COLO668 (cell line): ENCODE data around the gene PGLYRP3.
"Not testable (repeated sequence)": the region's sequence is repeated elsewhere in the genome, so short reads cannot be mapped to it uniquely, and the experiment has no call there.

Experiments used
- DNase-seq: peaks from one replicate; lab custom pipeline; 2025; ENCODE audit not compliant: unreplicated experiment; lab: John Stamatoyannopoulos, UW

Gene PGLYRP3

DNA sequence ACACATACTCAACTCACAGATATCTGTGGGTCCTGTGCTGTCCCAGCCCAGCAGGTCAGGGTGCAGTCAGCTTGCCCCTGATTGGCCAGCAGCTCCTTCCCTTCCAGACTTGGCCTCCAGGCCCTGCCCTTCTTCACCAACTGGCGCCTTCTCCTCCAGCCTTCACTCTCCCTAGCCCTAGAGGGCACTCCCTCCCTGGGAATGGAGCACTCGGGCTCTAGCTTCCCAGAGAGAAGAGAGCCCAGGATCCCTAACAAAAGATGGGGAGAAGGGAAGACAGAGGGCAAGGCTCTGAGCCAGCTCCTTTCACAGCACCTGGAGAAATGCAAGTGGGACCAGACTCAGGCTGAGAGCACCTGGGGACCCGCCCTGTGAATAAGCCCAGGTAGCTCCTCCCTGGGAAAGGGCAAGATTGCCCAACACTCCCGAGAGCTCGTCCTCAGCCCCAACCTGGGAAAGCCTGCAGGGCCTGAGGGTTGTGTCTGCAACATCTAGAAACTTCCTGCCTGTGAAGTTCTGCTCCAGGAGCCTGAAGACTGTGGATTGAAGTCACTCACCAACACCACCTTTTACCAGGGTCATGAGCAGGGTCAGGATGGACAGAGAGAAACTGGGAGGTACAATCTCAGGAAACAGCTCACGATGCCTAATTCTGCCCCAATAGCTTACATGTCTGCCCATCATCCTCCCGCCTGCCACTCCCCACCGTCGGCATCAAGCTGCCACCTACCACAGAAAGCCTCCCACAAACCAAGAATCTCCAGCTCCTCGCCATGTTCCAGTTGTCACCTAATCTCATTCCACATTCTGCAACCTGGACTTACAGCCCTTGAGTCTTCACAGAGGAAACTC is 36.0 kb upstream of the PGLYRP3 start, which contains the start of gene PGLYRP4:
TSS of gene PGLYRP4 (minus strand) at position 331 of the 852 bp plus-strand sequence. CDS start 909 bp downstream, outside the sequence.
- no peak for DNase-seq

- DNase-seq: peak; percentile 23
These were observed 35.1 kb upstream of the PGLYRP3 start for GRCh38 chr1:153347856-153348255.

DNA sequence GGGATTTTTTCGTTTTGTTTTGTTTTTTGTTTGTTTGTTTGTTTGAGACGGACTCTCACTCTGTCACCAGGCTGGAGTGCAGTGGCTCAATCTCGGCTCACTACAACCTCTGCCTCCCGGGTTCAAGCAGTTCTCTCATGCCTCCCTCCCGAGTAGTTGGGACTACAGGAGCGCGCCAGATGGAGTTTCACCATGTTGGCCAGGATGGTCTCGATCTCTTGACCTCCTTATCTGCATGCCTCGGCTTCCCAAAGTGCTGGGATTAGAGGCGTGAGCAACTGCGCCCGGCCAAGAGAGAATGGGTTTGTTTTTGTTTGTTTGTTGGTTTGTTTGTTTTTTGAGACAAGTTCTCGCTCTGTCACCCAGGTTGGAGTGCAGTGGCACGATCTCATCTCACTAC is 34.3 kb upstream of the PGLYRP3 start:
- DNase-seq: not testable (repeated sequence)

- peak; percentile 65 for DNase-seq
These were observed 33.4 kb upstream of the PGLYRP3 start for GRCh38 chr1:153346077-153346723.

GRCh38 chr1:153345187-153346076 is 32.7 kb upstream of the PGLYRP3 start:
- DNase-seq: peak; percentile 84

DNA sequence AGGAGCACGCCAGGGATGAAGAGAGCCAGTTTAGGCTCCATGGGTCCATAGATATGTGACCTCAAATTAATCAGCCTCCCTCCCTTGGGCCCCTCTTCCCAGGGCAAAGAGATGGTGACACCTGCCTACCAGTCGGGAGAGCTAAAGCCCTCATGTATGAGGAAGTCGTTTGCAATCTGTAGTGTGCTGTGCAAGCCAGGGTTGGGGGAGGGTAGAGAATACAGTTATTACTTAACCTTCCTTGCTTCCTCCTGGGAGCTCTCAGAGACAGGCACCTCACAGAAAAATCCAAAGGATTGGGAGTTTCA is 31.9 kb upstream of the PGLYRP3 start:
- peak; percentile 29 for DNase-seq

DNA sequence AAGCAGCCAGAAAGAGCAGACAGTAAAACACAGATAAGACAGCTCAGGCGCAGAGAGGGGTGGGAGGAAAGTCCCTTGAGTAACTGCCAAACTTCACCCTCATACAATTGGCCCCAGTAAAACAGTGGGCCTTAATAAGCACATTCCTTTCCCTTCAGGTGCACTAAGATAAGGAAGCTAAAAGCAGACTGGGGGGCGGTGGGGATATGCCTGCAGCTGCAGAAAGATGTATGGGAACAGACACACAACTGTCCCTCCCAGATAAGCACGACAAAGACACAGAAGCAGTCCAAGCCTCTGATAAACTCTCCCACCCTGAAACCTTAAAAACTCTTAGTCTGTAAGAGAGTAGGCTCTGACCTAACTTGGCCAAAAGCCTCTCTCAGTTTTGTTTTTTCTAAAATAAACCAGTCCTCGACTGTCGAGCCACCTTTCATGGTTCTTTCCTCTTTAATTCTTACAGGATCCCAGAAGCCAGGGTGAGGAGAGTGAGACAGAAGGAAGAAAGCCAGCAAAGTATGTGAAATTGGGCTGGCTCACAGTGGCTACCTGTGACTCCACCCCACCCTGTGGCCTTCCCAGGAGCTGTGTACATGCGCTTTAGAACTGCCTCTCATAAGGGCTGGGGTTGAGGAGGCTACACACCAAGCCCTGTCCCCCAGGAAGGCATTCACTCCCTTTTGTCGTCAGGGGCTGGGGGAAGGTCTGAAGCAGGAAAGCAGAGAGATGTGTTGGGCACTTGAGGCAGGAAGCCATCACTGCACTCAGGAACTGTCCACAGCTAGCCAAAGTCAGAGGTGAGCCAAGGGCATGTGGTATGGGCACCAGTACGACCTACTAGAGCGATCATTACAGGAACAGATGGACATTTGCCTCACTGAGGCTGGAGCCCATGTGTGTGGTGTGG is 31.3 kb upstream of the PGLYRP3 start:
- no peak for DNase-seq

DNA sequence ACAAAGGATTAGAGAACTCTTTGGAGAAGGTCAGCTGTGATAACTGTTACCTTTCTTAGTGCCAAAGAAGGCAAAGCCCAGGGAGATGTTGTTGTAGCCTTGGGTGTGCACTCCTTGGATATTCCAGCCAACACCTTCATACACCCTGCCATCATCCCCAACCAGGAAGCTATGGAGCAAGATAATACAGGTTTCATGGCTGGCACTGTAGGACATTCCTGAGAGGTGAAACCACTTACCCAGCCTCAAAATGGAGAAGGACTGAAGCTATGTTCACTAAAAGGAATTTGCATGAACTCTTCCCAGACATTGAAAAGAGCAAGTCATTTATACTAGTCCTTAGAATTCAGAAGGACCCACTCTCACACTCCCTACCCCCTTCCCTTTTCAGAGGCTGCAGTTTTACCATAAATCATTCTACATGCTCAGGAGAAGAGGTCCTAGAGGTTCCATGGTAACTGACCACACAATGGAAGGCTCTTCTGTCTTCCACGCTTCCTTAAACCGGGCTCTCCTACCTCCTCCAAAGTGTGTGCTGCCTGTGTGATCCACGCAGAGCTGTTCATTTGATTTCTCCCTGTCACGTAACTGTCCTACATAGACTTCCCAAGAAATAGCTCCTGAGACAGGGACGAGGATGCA is 30.4 kb upstream of the PGLYRP3 start:
- no peak for DNase-seq

GRCh38 chr1:153342178-153342577 is 29.4 kb upstream of the PGLYRP3 start:
- no peak for DNase-seq

GRCh38 chr1:153341431-153341934 is 28.7 kb upstream of the PGLYRP3 start:
- no peak for DNase-seq

GRCh38 chr1:153340356-153340755 is 27.6 kb upstream of the PGLYRP3 start:
- no peak for DNase-seq

DNA sequence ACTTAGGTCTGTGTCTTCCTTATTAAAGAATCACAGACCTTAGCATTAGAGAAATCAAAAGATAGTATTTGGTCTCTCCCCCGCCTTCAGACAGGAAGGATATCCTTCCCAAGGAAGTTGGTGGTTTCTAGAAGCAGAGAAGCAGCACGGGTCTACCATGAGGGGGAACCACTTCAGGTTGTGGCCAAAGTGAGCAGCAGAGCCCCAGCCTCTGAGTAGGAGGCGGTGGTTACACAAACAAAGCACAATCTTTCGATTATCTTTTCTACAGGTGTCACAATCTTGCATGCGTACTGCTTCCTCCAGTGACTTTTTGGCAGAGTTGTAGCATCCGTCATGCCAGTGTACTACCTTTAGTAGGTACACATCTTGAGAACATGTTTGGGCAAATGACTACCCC is 27.1 kb upstream of the PGLYRP3 start:
- no peak for DNase-seq

DNA sequence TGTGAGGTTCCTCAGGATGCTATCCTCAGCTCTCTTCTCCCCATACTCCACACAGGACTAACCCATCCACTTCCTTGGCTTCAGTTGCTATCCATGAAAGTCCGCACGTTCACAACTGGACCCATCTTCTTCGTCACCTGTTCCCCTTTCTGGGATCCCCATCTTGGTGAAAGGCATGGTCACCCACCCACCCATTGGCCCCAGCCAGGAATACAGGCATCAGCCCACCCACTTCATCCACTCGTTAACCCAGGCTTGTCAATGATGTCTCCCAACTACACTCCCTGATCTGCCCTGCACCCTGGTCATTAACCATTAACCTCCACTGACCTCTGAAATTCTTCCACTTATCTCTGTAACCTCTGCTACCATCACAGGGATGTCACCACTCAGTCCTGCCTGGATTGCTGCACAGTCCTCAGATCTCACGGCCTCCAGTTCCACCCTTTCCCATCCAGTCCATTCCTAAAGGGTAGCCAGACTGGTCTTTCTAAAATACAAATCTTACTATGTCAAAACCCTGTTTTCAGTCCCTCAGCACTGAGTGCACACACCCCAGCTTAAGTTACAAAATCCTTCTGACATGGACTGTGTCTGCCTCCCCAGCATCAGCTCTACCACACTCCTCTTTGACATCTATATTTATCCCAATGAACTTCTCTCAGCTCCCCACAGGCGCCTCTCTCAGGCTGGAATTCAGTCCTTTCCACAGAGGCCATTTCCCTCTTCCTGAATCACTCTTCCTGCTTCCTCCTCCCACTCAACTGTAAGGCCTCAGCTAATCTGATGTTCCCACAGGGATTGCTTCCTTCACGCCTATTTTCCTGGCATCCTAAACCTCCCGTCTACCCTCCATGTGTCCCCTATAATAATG is 25.5 kb upstream of the PGLYRP3 start:
- no peak for DNase-seq

- DNase-seq: no peak
These were observed 23.9 kb upstream of the PGLYRP3 start for GRCh38 chr1:153336650-153337049.

GRCh38 chr1:153333902-153334301 is 21.1 kb upstream of the PGLYRP3 start:
- no peak for DNase-seq

DNA sequence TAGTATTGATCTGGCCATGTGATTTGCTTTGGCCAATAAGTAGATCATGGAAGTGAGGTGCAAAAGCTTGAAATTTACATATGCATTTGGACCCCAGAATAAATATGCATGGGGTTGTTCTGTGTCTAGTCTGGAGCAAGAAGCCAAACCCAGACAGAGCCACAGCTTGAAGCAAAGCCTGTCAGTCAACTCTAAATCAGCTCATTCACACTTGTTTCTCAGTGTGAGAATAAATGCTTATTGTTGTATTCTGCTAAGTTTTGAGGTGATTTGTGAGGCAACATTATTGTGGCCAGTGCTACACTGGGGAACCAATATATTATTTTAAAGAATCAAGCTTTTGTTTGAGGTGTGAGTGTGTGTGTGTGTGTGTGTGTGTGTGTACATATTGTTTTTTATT is 12.2 kb upstream of the PGLYRP3 start:
- DNase-seq: no peak

- no peak for DNase-seq
These were observed 9.8 kb upstream of the PGLYRP3 start for GRCh38 chr1:153322568-153322967.

DNA sequence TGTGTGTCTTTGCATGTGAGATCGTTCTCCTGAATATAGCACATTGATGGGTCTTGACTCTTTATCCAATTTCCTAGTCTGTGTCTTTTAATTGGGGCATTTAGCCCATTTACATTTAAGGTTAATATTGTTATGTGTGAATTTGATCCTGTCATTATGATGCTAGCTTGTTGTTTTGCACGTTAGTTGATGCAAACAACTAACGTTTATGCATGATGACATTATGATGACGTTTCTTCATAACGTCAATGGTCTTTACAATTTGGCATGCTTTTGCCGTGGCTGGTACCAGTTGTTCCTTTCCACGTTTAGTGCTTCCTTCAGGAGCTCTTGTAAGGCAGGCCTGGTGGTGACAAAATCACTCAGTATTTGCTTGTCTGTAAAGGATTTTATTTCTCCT is 5.4 kb upstream of the PGLYRP3 start:
- not testable (repeated sequence) for DNase-seq

DNA sequence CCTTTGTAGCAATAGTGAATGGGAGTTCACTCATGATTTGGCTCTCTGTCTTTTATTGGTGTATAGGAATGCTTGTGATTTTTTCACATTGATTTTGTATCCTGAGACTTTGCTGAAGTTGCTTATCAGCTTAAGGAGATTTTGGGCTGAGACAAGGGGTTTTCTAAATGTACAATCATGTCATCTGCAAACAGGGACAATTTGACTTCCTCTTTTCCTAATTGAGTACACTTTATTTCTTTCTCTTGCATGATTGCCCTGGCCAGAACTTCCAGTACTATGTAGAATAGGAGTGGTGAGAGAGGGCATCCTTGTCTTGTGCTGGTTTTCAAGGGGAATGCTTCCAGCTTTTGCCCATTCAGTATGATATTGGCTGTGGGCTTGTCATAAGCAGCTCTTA is 3.3 kb upstream of the PGLYRP3 start:
- DNase-seq: not testable (repeated sequence)
